ENCODE results near the gene PLBD2. TPM values are rescaled to one million over a fixed set of nuclear protein-coding genes. Genes with fewer than 3 reads are reported as not detected.

The PLBD2 gene
- total RNA-seq, 2 experiments from 2014 or later: 3.4 to 14.4 TPM

- DNase-seq (ENCODE audit: low spot score): no peak
- Histone ChIP-seq H3K4me1 (ENCODE audit: insufficient read depth, low read length, poor library complexity, severe bottlenecking) (no peaks in the 10 kb centered on the region), H3K9me3 (ENCODE audit: low read length) (no peaks in the 10 kb centered on the region), H3K4me3 (ENCODE audit: low read depth, low read length, poor library complexity, severe bottlenecking) (no peak overlapping the region), H4K20me1 (ENCODE audit: insufficient read depth, low read length) (no peaks in the 10 kb centered on the region), H3K4me2 (ENCODE audit: low read length) (no peak overlapping the region), H3K9me2 (ENCODE audit: insufficient read depth, low read length) (no peaks in the 10 kb centered on the region), H3K79me2 (ENCODE audit: insufficient read depth, low read depth, low read length) (no peaks in the 10 kb centered on the region), H3K27ac (ENCODE audit: low read depth, low read length, poor library complexity, severe bottlenecking) (no peak overlapping the region), H2AFZ (ENCODE audit: low read length) (no peak overlapping the region), H3K36me3 (ENCODE audit: insufficient read depth, low read length) (peaks cover 30% of the 10 kb centered on the region)
- POLR2A ChIA-PET: no interaction called here
- intact Hi-C loops (cut with micrococcal nuclease; ENCODE audit: unreplicated experiment): no loop called here
- CTCF ChIA-PET (ENCODE audit: unreplicated experiment): no interaction called here
- BruUV-seq (replicated peaks): no TSS peak
- TF ChIP-seq EZH2phosphoT487 (IDR thresholded peaks at IDR 0.05; ENCODE audit: borderline replicate concordance, low read depth, low read length) (no peak), CTCF (conservative IDR thresholded peaks at IDR 0.05; ENCODE audit: low read length) (no peak)
Measured at GRCh38 chr12:113373969-113374368, 15.6 kb downstream of the PLBD2 start.

GRCh38 chr12:113374823-113375428 lies 16.5 kb downstream of the PLBD2 start:
- CTCF ChIA-PET (ENCODE audit: unreplicated experiment): no interaction called here

More at GRCh38 chr12:113374823-113375428, 16.5 kb downstream of the PLBD2 start:
- Histone ChIP-seq H3K4me2 (ENCODE audit: low read length) (no peak overlapping the region), H4K20me1 (ENCODE audit: insufficient read depth, low read length) (no peaks in the 10 kb centered on the region), H3K79me2 (ENCODE audit: insufficient read depth, low read depth, low read length) (no peaks in the 10 kb centered on the region), H2AFZ (ENCODE audit: low read length) (no peak overlapping the region), H3K9me3 (ENCODE audit: low read length) (no peaks in the 10 kb centered on the region), H3K27ac (ENCODE audit: low read depth, low read length, poor library complexity, severe bottlenecking) (no peak overlapping the region), H3K4me3 (ENCODE audit: low read depth, low read length, poor library complexity, severe bottlenecking) (no peak overlapping the region), H3K4me1 (ENCODE audit: insufficient read depth, low read length, poor library complexity, severe bottlenecking) (no peaks in the 10 kb centered on the region), H3K9me2 (ENCODE audit: insufficient read depth, low read length) (no peaks in the 10 kb centered on the region), H3K36me3 (ENCODE audit: insufficient read depth, low read length) (peaks cover 30% of the 10 kb centered on the region)
- intact Hi-C loops (cut with micrococcal nuclease; ENCODE audit: unreplicated experiment): no loop called here
- no TSS peak for BruUV-seq (replicated peaks)
- POLR2A ChIA-PET: no interaction called here
- DNase-seq (ENCODE audit: low spot score): no peak
- TF ChIP-seq EZH2phosphoT487 (IDR thresholded peaks at IDR 0.05; ENCODE audit: borderline replicate concordance, low read depth, low read length): no peak
- TF ChIP-seq CTCF (conservative IDR thresholded peaks at IDR 0.05; ENCODE audit: low read length): no peak

All from OCI-LY7 (cell line).